DMS153 treated with DMSO at 0.1 percent for 48 hours (cell line): ENCODE results near the gene MTTP.

Experiments
- DNase-seq: peaks from one replicate; lab custom pipeline; 2025; ENCODE audit not compliant: unreplicated experiment; lab: John Stamatoyannopoulos, UW

Gene MTTP

DNA sequence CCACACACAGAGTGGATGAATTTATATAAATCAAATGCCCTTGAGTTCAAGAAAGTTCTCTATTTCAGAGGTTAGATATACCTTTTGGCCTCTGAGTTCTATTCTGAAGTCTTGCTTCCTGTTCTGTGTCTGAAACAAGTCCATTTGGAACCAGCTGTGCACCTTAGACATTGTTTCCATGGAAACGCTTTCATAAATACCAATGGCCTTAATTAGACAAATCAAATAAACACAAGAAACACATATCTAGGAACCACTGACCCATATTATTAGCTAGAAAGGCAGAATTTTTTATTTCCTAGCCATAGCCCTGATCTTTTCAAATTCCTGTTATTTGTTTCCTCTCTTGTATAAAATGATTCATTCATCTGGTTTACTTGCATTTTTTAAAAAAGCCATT, 91.4 kb downstream of the MTTP start:
- no peak for DNase-seq

DNA sequence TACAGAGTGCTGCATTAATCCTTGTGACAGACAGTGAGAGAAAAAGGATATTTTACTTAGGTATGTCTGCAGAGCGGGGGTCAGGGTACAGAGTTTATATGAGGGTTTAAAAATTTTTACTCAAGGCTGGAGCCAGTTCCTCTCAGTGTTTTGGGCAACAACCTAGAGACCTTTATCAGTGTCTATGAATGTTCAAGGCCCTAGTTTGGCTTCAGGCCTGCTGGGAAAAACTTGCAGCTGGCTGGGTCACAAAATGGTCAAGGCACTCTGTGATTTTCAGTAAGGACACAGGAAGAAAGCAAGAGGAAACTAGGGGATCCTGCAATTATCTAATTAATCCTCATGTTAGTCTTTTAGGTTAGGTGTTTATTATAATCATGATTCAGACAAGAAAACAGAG, 93.8 kb downstream of the MTTP start:
- no peak for DNase-seq

DNA sequence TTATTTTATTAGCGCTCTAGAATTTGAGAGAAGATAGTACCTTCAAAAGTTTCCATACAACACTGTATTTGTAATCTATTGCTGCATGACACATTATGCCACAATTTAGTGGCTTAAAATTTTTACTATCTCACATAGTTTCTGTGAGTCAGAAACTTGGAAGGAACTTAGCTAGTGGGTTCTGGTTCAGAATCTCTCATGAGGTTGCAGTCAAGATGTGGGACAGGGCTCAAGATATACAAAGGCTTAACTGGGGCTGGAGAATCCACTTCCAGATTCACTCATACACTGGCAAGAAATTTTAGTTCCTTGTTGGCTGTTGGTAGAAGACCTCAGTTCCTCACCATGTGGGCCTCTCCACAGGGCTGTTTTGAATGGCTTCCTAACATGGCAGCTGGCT, 94.5 kb downstream of the MTTP start:
- DNase-seq, result no peak

DNA sequence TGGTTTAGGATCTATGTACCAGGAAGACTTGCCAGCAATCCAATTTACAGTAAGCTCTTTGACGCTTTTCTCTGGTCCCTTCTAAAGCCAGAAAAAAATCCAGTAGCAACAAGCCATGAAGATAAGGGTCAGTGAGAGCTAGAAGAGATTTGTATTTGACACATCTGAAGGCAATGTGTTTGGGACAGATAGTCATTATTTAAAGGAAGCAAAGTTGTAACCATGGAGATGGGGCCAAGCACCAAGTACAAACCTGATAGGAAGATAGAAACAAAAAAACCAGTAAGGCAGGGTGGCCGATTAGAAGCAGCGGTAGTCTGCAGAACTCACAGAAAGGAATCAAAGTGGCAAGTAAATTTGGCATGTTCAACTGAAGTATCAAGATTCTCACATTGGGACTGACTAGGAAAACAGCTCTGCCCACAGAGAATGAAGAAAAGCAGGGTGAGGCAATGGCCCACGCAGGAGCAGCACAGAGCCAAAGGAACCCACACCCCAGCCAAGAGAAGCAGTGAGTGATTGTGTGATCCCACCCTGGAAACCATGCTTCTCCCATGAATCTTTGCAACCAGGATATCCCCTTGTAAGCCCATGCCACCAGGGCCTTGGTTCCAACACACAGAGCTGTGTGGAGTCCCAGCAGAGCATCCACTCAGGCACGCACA, 95.9 kb downstream of the MTTP start:
- DNase-seq, result no peak
